Measurements from ENCODE around the gene DDI1. TPM values are rescaled to one million over a fixed set of nuclear protein-coding genes. Genes with fewer than 3 reads are reported as not detected.

Gene DDI1
- total RNA-seq, 4 donors from 2014 or later = 0.33 TPM; not detected in 3

DNA sequence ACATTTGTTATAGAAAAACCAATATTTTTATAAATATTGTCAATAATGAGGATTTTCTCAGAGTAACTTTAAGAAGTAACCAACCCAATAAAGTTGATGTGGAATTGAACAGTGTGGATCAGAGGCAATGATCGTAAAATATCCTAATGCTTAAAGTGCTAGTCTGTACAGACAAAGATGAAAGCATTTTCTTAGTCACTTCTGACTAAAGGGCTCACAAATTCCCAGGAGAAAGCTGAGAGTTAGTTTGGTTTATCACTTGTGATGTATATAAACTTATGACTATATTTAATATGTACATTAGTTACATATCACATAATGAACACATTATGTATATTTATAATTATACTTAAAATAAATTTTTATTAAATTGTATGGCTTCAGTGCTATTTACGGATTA lies 25.4 kb upstream of the DDI1 start:
- no peak for TF ChIP-seq CTCF (IDR thresholded peaks at IDR 0.05; ENCODE audit: low read depth)

- TF ChIP-seq CTCF (IDR thresholded peaks at IDR 0.05; ENCODE audit: low read depth) = no peak
Measured at GRCh38 chr11:104015649-104016415, 20.6 kb upstream of the DDI1 start.

GRCh38 chr11:104024572-104024971 lies 11.9 kb upstream of the DDI1 start:
- no peak for TF ChIP-seq CTCF (IDR thresholded peaks at IDR 0.05; ENCODE audit: low read depth)

DNA sequence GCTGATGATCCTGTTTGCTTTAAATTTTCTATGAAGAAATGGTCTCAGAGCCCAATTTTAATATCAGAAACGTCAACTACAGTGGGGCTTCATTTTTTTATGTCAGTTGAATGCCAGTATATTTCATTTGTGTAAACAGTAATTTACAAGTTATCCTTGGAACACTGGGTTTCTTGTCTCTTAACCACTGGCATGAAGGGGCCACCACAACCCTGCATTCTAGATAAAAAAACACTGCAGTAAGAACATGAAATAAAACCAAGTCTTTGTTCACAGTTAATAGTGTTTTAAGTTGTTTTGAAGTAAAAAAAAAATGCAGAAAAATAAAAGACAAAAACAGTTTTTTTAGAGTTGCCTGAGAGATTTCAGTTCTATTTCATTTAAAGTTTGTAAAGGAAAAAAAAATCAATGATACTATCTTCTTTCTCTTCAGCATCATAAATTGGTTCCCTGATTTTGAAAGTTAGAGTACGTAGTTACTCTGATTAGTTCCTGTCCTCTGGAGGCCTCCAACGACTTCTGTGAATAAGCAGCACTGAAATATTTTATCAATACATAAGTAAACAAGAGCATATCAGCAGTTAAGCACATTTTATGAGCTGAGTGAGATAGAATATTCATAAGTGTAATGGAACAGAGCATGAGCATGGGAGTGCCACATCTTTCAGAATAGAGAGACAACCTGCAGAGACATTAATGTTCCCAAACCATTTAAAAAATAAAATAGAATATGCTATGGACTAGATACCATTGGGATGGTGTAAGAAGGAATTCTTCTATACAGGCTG lies 7.8 kb upstream of the DDI1 start:
- TF ChIP-seq CTCF (IDR thresholded peaks at IDR 0.05; ENCODE audit: low read depth) = no peak

DNA sequence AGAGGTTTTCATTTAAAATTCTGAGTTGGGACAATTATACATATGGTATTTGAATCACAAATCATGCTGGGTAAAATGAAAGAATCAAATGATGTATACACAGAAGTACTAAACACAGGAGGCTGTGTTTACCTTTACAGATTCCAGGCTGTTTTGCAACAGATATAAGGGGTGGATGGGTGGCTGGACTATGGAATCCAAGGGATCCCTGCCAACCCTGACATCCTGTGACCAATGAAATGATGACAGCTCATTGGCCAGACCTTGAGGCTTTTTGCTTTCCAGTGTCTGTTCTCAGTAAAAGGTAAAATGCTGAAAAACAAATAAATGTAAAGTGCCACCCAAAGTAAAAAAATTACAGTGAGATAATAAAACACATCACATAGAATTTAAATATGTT lies 3.3 kb upstream of the DDI1 start:
- no peak for TF ChIP-seq CTCF (IDR thresholded peaks at IDR 0.05; ENCODE audit: low read depth)

DNA sequence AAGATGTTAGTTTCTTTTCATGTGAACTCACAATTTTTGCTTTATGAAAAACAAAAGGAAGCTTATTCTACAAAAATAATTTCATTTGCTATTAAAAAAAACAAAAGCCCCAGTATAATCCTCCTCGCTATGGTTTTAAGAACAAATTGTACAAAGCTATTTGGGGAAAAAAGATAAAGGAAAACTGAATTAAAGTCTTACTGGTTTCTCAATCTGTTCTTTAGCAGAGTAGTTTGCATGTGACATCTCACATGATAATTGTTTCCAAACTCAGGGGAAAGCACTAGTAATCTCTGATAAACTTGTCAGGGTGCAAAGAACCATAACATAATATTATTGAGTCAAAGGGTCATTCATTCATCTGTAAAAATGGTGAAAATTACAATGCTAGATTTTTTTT lies 2.9 kb upstream of the DDI1 start:
- no peak for TF ChIP-seq CTCF (IDR thresholded peaks at IDR 0.05; ENCODE audit: low read depth)

GRCh38 chr11:104036995-104037394 lies 555 bp downstream of the DDI1 start:
- TF ChIP-seq CTCF (IDR thresholded peaks at IDR 0.05; ENCODE audit: low read depth) = no peak

All from subcutaneous adipose tissue (tissue), 4 donors.